Loucy (cell line): Measurements from ENCODE around the gene PSMB2.

Experiments used
- H2AFZ ChIP-seq: fragments of 200-600 bp; sonication (generic); 2 replicates; pipeline ENCODE4 v1.6.0; 2016; ENCODE audit warnings: antibody characterized with exemption, mild to moderate bottlenecking, low read length, moderate library complexity
- H3F3A ChIP-seq: fragments of 200-600 bp; 2 replicates; pipeline ENCODE4 v1.6.0; 2016; ENCODE audit warnings: antibody characterized with exemption, low read depth, mild to moderate bottlenecking
- H3K27me3 ChIP-seq: fragments of 200-600 bp; sonication (generic); 2 replicates; pipeline ENCODE4 v1.6.1; 2014; ENCODE audit warnings: low read length, mild to moderate bottlenecking; ENCODE audit not compliant: insufficient read depth, poor library complexity, severe bottlenecking
- H3K36me3 ChIP-seq: fragments of 200-600 bp; sonication (generic); 2 replicates; pipeline ENCODE4 v1.6.1; 2016; ENCODE audit warnings: low read length; ENCODE audit not compliant: insufficient read depth
- H3K4me1 ChIP-seq: fragments of 200-600 bp; sonication (generic); 2 replicates; pipeline ENCODE4 v1.5.1; 2014; ENCODE audit warnings: low read length, mild to moderate bottlenecking; ENCODE audit not compliant: insufficient read depth, poor library complexity, severe bottlenecking
- H3K4me2 ChIP-seq: fragments of 200-600 bp; sonication (generic); 2 replicates; pipeline ENCODE4 v1.6.0; 2014; ENCODE audit warnings: antibody characterized with exemption, low read length, low read depth, mild to moderate bottlenecking; ENCODE audit not compliant: poor library complexity, severe bottlenecking
- H3K4me3 ChIP-seq: fragments of 200-600 bp; sonication (generic); 2 replicates; pipeline ENCODE4 v1.5.1; 2014; ENCODE audit warnings: low read length, mild to moderate bottlenecking, mixed read lengths; ENCODE audit not compliant: poor library complexity, severe bottlenecking
- H3K79me2 ChIP-seq: fragments of 200-600 bp; sonication (generic); 2 replicates; pipeline ENCODE4 v1.6.1; 2014; ENCODE audit warnings: low read length; ENCODE audit not compliant: insufficient read depth
- H3K9ac ChIP-seq: fragments of 200-600 bp; sonication (generic); 2 replicates; pipeline ENCODE4 v1.6.0; 2014; ENCODE audit warnings: mild to moderate bottlenecking, low read depth, low read length, moderate library complexity; ENCODE audit not compliant: poor library complexity, severe bottlenecking
- H3K9me2 ChIP-seq: fragments of 200-600 bp; sonication (generic); replicated peaks from 2 replicates; pipeline ENCODE4 v1.6.1; 2016; ENCODE audit warnings: low read depth, low read length, mixed read lengths
- H3K9me3 ChIP-seq: fragments of 200-600 bp; sonication (generic); 2 replicates; pipeline ENCODE4 v1.6.1; 2014; ENCODE audit warnings: mild to moderate bottlenecking, antibody characterized with exemption, low read length, low read depth; ENCODE audit not compliant: insufficient read depth
- H4K20me1 ChIP-seq: fragments of 200-600 bp; sonication (generic); 2 replicates; pipeline ENCODE4 v1.6.0; 2014; ENCODE audit warnings: antibody characterized with exemption, low read length, mild to moderate bottlenecking; ENCODE audit not compliant: insufficient read depth, poor library complexity, severe bottlenecking
- EZH2phosphoT487 ChIP-seq: fragments of 200-600 bp; IDR thresholded peaks from 2 replicates; pipeline ENCODE4 v1.6.1; 2018; ENCODE audit warnings: antibody characterized with exemption, mild to moderate bottlenecking, moderate library complexity, borderline replicate concordance
- TF ChIP-seq, protein P1 (sequence below): fragments of 200-600 bp; sonication (generic); conservative IDR thresholded peaks from 2 replicates; pipeline ENCODE4 v1.5.1; 2014; ENCODE audit warnings: mild to moderate bottlenecking, antibody characterized with exemption, low read length

Gene PSMB2

GRCh38 chr1:35597870-35598269 is 43.5 kb downstream of the PSMB2 start:
- TF ChIP-seq, protein P1, sequence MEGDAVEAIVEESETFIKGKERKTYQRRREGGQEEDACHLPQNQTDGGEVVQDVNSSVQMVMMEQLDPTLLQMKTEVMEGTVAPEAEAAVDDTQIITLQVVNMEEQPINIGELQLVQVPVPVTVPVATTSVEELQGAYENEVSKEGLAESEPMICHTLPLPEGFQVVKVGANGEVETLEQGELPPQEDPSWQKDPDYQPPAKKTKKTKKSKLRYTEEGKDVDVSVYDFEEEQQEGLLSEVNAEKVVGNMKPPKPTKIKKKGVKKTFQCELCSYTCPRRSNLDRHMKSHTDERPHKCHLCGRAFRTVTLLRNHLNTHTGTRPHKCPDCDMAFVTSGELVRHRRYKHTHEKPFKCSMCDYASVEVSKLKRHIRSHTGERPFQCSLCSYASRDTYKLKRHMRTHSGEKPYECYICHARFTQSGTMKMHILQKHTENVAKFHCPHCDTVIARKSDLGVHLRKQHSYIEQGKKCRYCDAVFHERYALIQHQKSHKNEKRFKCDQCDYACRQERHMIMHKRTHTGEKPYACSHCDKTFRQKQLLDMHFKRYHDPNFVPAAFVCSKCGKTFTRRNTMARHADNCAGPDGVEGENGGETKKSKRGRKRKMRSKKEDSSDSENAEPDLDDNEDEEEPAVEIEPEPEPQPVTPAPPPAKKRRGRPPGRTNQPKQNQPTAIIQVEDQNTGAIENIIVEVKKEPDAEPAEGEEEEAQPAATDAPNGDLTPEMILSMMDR = no peak
- TF ChIP-seq EZH2phosphoT487 = no peak
- peaks cover 30% of the 10 kb centered on the region; the same call in 1 of the 2 replicates for H3K36me3 ChIP-seq
- no peaks in the 10 kb centered on the region for H3K9me2 ChIP-seq
- no peak overlapping the region for H3K4me3 ChIP-seq
- no peaks in the 10 kb centered on the region for H3K9me3 ChIP-seq
- no peak overlapping the region for H3K4me2 ChIP-seq
- no peak overlapping the region for H2AFZ ChIP-seq
- H3K4me1 ChIP-seq = peaks cover 9% of the 10 kb centered on the region
- no peaks in the 10 kb centered on the region for H3F3A ChIP-seq
- H4K20me1 ChIP-seq = no peaks in the 10 kb centered on the region
- H3K27me3 ChIP-seq = no peaks in the 10 kb centered on the region
- no peak overlapping the region for H3K9ac ChIP-seq
- H3K79me2 ChIP-seq = no peaks in the 10 kb centered on the region

- Histone ChIP-seq H3F3A (no peaks in the 10 kb centered on the region), H3K9ac (no peak overlapping the region), H3K27me3 (no peaks in the 10 kb centered on the region), H4K20me1 (no peaks in the 10 kb centered on the region), H3K79me2 (no peaks in the 10 kb centered on the region), H2AFZ (no peak overlapping the region), H3K4me2 (no peak overlapping the region), H3K4me3 (no peak overlapping the region), H3K4me1 (peaks cover 13% of the 10 kb centered on the region), H3K9me2 (no peaks in the 10 kb centered on the region), H3K36me3 (peaks cover 18% of the 10 kb centered on the region; the same call in 1 of the 2 replicates), H3K9me3 (no peaks in the 10 kb centered on the region)
- TF ChIP-seq EZH2phosphoT487 = no peak
- TF ChIP-seq, protein P1 = no peak
Measured at GRCh38 chr1:35595684-35596083, 45.6 kb downstream of the PSMB2 start.

- H3K4me1 ChIP-seq = peaks cover 13% of the 10 kb centered on the region
- H3K27me3 ChIP-seq = no peaks in the 10 kb centered on the region
- no peak overlapping the region for H3K9ac ChIP-seq
- H3K9me3 ChIP-seq = no peaks in the 10 kb centered on the region
- H3K79me2 ChIP-seq = no peaks in the 10 kb centered on the region
- H2AFZ ChIP-seq = no peak overlapping the region
- H3F3A ChIP-seq = no peaks in the 10 kb centered on the region
- H3K36me3 ChIP-seq = peaks cover 14% of the 10 kb centered on the region; the same call in 1 of the 2 replicates
- TF ChIP-seq, protein P1 = no peak
- no peak for TF ChIP-seq EZH2phosphoT487
- H3K4me2 ChIP-seq = no peak overlapping the region
- no peak overlapping the region for H3K4me3 ChIP-seq
- no peaks in the 10 kb centered on the region for H3K9me2 ChIP-seq
- no peaks in the 10 kb centered on the region for H4K20me1 ChIP-seq
Measured at GRCh38 chr1:35594005-35594760, 47.1 kb downstream of the PSMB2 start.
